Right atrium auricular region (tissue), 2 donors: ENCODE measurements around the gene CYP4F22. TPM values are rescaled to one million over a fixed set of nuclear protein-coding genes. Genes with fewer than 3 reads are reported as not detected.

Experiments
- DNase-seq: peaks from one replicate; pipeline ENCODE4 v3.0.0-alpha.2; 2019; ENCODE audit warnings: low spot score
- H3K27ac ChIP-seq, 2 donors: fragments of 200-600 bp; sonication (generic); 1 replicate in 1 of 2; 2 replicates in 1 of 2; pipeline ENCODE4 v1.5.1; 2016 to 2019
- H3K27me3 ChIP-seq, 2 donors: fragments of 200-600 bp; sonication (generic); one replicate each; pipeline versions ENCODE4 v1.5.1 to v1.6.0; 2017 to 2019
- H3K36me3 ChIP-seq: fragments of 200-600 bp; sonication (generic); one replicate; pipeline ENCODE4 v1.5.1; 2016
- H3K4me1 ChIP-seq, 2 donors: fragments of 200-600 bp; sonication (generic); one replicate each; pipeline versions ENCODE4 v1.5.1 to v1.6.0; 2017 to 2019
- H3K4me3 ChIP-seq, 2 donors: fragments of 200-600 bp; sonication (generic); 1 replicate in 1 of 2; 2 replicates in 1 of 2; pipeline ENCODE4 v1.5.1; 2017 to 2019; ENCODE audit warnings: mild to moderate bottlenecking in 1 of 2, moderate library complexity in 1 of 2
- H3K9me3 ChIP-seq, 2 donors: fragments of 200-600 bp; sonication (generic); one replicate each; pipeline ENCODE4 v1.5.1; 2019
- total RNA-seq, 2 donors: library from RNA; depleted of rRNA; stranded (reverse); fragments of >200 nt; gene quantifications; one replicate each; pipeline ENCODE4 v1.1.0, GENCODE V29; 2016
- TF ChIP-seq, protein P1 (sequence below), 2 donors: fragments of 200-600 bp; sonication (generic); IDR thresholded peaks; one replicate each; pipeline ENCODE4 v1.5.1; 2019; ENCODE audit warnings: antibody characterized with exemption in 2 of 2

Gene CYP4F22
- total RNA-seq, 2 donors from 2014 or later: not detected

GRCh38 chr19:15550273-15550672, 41.9 kb downstream of the CYP4F22 start:
- H3K9me3 ChIP-seq: no peaks in the 10 kb centered on the region
- H3K4me1 ChIP-seq: peaks cover 0 to 12% of the 10 kb centered on the region in 2 donors
- H3K27me3 ChIP-seq: no peaks in the 10 kb centered on the region
- no peaks in the 10 kb centered on the region for H3K36me3 ChIP-seq
- H3K27ac ChIP-seq: no peak overlapping the region
- H3K4me3 ChIP-seq: no peak overlapping the region
- TF ChIP-seq, protein P1, sequence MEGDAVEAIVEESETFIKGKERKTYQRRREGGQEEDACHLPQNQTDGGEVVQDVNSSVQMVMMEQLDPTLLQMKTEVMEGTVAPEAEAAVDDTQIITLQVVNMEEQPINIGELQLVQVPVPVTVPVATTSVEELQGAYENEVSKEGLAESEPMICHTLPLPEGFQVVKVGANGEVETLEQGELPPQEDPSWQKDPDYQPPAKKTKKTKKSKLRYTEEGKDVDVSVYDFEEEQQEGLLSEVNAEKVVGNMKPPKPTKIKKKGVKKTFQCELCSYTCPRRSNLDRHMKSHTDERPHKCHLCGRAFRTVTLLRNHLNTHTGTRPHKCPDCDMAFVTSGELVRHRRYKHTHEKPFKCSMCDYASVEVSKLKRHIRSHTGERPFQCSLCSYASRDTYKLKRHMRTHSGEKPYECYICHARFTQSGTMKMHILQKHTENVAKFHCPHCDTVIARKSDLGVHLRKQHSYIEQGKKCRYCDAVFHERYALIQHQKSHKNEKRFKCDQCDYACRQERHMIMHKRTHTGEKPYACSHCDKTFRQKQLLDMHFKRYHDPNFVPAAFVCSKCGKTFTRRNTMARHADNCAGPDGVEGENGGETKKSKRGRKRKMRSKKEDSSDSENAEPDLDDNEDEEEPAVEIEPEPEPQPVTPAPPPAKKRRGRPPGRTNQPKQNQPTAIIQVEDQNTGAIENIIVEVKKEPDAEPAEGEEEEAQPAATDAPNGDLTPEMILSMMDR (IDR thresholded peaks at IDR 0.05): no peak
- no peak for DNase-seq

GRCh38 chr19:15550929-15551292, 42.6 kb downstream of the CYP4F22 start:
- Histone ChIP-seq H3K9me3 (no peaks in the 10 kb centered on the region), H3K36me3 (no peaks in the 10 kb centered on the region), H3K4me1 (peaks cover 0 to 18% of the 10 kb centered on the region in 2 donors), H3K4me3 (peak overlapping the region; percentile 9 to 46), H3K27ac (no peak overlapping the region), H3K27me3 (no peaks in the 10 kb centered on the region)
- TF ChIP-seq, protein P1 (IDR thresholded peaks at IDR 0.05): no peak
- no peak for DNase-seq

- Histone ChIP-seq H3K27me3 (no peaks in the 10 kb centered on the region), H3K4me3 (peak overlapping the region; percentile 9 to 46), H3K36me3 (no peaks in the 10 kb centered on the region), H3K27ac (no peak overlapping the region), H3K9me3 (no peaks in the 10 kb centered on the region), H3K4me1 (peaks cover 0 to 24% of the 10 kb centered on the region in 2 donors)
- no peak for DNase-seq
- TF ChIP-seq, protein P1 (IDR thresholded peaks at IDR 0.05): no peak
Observed at GRCh38 chr19:15551293-15552004, 43.1 kb downstream of the CYP4F22 start.

DNA sequence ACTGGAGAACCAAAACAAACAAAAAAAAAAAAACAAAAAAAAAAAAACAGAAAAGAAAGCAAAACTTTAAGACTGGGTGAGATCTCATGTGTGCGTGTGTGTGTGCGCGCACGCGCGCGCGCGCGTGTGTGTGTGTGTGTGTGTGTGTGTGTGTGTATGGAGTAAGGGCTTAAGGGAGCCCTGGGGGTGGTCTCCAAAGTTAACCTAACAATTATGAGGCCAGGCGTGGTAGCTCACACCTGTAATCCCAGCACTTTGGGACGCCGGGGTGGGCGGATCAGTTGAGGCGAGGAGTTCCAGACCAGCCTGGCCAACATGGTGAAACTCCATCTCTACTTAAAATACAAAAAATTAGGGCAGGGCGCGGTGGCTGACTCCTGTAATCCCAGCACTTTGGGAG, 46.7 kb downstream of the CYP4F22 start:
- Histone ChIP-seq H3K4me3 (no peak overlapping the region), H3K27me3 (no peaks in the 10 kb centered on the region), H3K4me1 (peaks cover 0 to 26% of the 10 kb centered on the region in 2 donors), H3K9me3 (no peaks in the 10 kb centered on the region), H3K36me3 (no peaks in the 10 kb centered on the region), H3K27ac (no peak overlapping the region)
- no peak for DNase-seq
- TF ChIP-seq, protein P1 (IDR thresholded peaks at IDR 0.05): no peak

DNA sequence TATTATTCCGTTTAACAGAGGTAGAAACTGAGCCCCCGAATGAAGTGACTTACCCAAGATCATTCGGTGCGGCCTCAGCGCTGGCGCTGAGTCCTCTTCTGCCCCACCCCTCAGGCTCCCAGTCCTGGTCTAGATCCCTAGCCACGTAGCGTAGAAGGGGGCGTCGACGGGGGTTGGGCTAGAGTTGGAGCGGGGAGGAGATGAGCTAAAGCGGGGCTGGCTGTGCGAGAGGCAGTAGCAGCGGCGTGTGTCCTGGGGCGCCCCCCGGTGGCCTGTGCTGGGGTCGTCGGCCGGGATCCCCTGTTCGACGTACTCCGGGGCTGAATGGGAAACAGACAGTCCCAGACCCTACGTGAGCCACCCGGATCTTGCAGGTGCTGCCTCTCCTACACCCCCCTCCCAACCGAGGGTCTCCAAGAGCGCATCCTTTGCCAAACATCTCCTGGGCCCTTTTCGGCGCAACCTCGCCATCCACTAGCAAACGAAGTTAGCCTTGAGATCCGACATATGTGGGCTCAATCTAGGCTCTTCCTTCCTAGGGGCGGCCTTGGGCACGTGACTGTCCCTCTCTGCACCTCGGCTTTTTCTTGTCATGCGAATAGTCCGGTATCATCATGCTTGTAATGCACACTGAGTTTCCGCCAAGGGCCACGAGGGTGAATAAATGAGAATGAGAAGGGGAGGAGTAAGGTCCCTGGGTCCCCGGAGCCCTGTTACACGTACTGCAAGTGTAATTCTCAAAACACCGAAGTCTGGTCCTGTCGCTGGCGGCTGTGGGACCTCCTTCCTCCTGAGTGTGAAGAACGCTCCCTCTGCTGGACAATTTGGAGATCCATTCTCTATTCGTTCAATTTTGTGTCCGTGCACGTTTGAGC, 47.7 kb downstream of the CYP4F22 start:
- no peaks in the 10 kb centered on the region for H3K27me3 ChIP-seq
- peak overlapping the region in 1 of 2 donors; percentile 41 for H3K4me3 ChIP-seq
- peak; percentile 91 for DNase-seq
- H3K4me1 ChIP-seq: peaks cover 0 to 21% of the 10 kb centered on the region in 2 donors
- H3K36me3 ChIP-seq: no peaks in the 10 kb centered on the region
- no peak overlapping the region for H3K27ac ChIP-seq
- no peaks in the 10 kb centered on the region for H3K9me3 ChIP-seq
- TF ChIP-seq, protein P1 (IDR thresholded peaks at IDR 0.05): peak; percentile 56 to 70
